HepG2 (cell line): ENCODE results near the gene PGRMC2. TPM values are rescaled to one million over a fixed set of nuclear protein-coding genes. Genes with fewer than 3 reads are reported as not detected.

ENCODE experiments used
- CREM ChIP-seq, 2 experiments: sonication (generic) in 1 of 2; formaldehyde crosslinking in 1 of 2; IDR thresholded peaks; 2 replicates each; pipeline versions ENCODE4 v1.4.0 to v1.6.1; 2016 to 2020; ENCODE audit warnings: antibody characterized with exemption in 1 of 2, mild to moderate bottlenecking in 1 of 2, missing genetic modification reagents in 1 of 2
- FOXK2 ChIP-seq: fragments of 450-650 bp; IDR thresholded peaks from 2 replicates; pipeline ENCODE4 v1.6.1; 2016
- ISL2 ChIP-seq: sonication (generic); formaldehyde crosslinking; IDR thresholded peaks from 2 replicates; pipeline ENCODE4 v1.5.0; 2020; ENCODE audit warnings: missing genetic modification reagents
- JARID2 ChIP-seq: sonication (generic); formaldehyde crosslinking; IDR thresholded peaks from 2 replicates; pipeline ENCODE4 v1.8.1; 2023; ENCODE audit warnings: missing genetic modification reagents, inconsistent platforms; ENCODE audit not compliant: insufficient replicate concordance
- MAZ ChIP-seq, 2 experiments: sonication (generic) in 1 of 2; formaldehyde crosslinking in 1 of 2; IDR thresholded peaks; 2 replicates each; pipeline versions ENCODE4 v1.5.0 to v1.6.1; 2012 to 2020; ENCODE audit warnings: low read depth in 2 of 2, mild to moderate bottlenecking in 2 of 2, borderline replicate concordance in 1 of 2, improper control_type of control experiment in 1 of 2, low read length in 1 of 2, missing genetic modification reagents in 1 of 2, moderate library complexity in 1 of 2
- NCOA2 ChIP-seq: sonication (generic); formaldehyde crosslinking; IDR thresholded peaks from 2 replicates; pipeline ENCODE4 v1.8.0; 2022; ENCODE audit warnings: inconsistent platforms
- PCBP1 ChIP-seq: fragments of 200-400 bp; formaldehyde crosslinking; IDR thresholded peaks from 2 replicates; pipeline ENCODE4 v1.6.1; 2017; ENCODE audit warnings: mild to moderate bottlenecking, low read depth, low read length, borderline replicate concordance
- ZBTB21 ChIP-seq: sonication (generic); formaldehyde crosslinking; IDR thresholded peaks from 2 replicates; pipeline ENCODE4 v1.4.0; 2020; ENCODE audit warnings: missing genetic modification reagents
- ZNF124 ChIP-seq: sonication (generic); formaldehyde crosslinking; IDR thresholded peaks from 2 replicates; pipeline ENCODE4 v1.4.0; 2020; ENCODE audit warnings: missing genetic modification reagents
- ZNF550 ChIP-seq: sonication (generic); formaldehyde crosslinking; IDR thresholded peaks from 2 replicates; pipeline ENCODE4 v1.4.0; 2020; ENCODE audit warnings: mild to moderate bottlenecking, missing genetic modification reagents, borderline replicate concordance
- polyA plus RNA-seq, 8 experiments: library from polyadenylated mRNA; depleted of rRNA in 3 of 8; stranded (reverse) in 7 of 8; unstranded in 1 of 8; fragments of >200 nt; fragmentation: Illumina TruSeq in 4 of 8; extraction: Trizol in 4 of 8; gene quantifications; 2 replicates each; pipeline versions ENCODE4 v1.2.1 to v1.2.3, GENCODE V29; 2011 to 2016; ENCODE audit warnings: low read depth in 4 of 8, missing spikeins in 1 of 8, mixed read lengths in 1 of 8; ENCODE audit not compliant: insufficient read depth in 1 of 8
- total RNA-seq, 5 experiments: library from RNA; depleted of rRNA; stranded (reverse); fragments of >200 nt; fragmentation: Illumina TruSeq; extraction: Trizol; gene quantifications; 2 replicates each; pipeline ENCODE4 v1.2.3, GENCODE V29; 2016; ENCODE audit warnings: low read depth in 1 of 5
- TF ChIP-seq, protein P1 (sequence below): sonication (generic); formaldehyde crosslinking; IDR thresholded peaks from 2 replicates; pipeline ENCODE4 v1.4.0; 2020; ENCODE audit warnings: missing genetic modification reagents, borderline replicate concordance
- TF ChIP-seq, protein P2 (sequence below): sonication (generic); formaldehyde crosslinking; IDR thresholded peaks from 2 replicates; pipeline ENCODE4 v1.8.1; 2022; ENCODE audit warnings: mild to moderate bottlenecking, missing genetic modification reagents
- TF ChIP-seq, protein P3 (sequence below): IDR thresholded peaks from 2 replicates; pipeline ENCODE4 v1.6.1; 2016; ENCODE audit warnings: missing biosample characterization, missing genetic modification reagents, low read depth
- TF ChIP-seq, protein P4 (sequence below): IDR thresholded peaks from 2 replicates; pipeline ENCODE4 v1.6.1; 2016
- TF ChIP-seq, protein P5 (sequence below): sonication (generic); formaldehyde crosslinking; conservative IDR thresholded peaks from 2 replicates; pipeline ENCODE4 v1.4.0; 2020; ENCODE audit warnings: missing genetic modification reagents
- TF ChIP-seq, protein P6 (sequence below): sonication (generic); formaldehyde crosslinking; IDR thresholded peaks from 2 replicates; pipeline ENCODE4 v1.5.1; 2020; ENCODE audit warnings: mild to moderate bottlenecking, missing genetic modification reagents, moderate library complexity

The PGRMC2 gene
- total and polyA plus RNA-seq, 2 of the 13 experiments (the other 11 are each of a cell fraction or from before 2014, with no cell fraction given): 16.0 to 19.8 TPM

DNA sequence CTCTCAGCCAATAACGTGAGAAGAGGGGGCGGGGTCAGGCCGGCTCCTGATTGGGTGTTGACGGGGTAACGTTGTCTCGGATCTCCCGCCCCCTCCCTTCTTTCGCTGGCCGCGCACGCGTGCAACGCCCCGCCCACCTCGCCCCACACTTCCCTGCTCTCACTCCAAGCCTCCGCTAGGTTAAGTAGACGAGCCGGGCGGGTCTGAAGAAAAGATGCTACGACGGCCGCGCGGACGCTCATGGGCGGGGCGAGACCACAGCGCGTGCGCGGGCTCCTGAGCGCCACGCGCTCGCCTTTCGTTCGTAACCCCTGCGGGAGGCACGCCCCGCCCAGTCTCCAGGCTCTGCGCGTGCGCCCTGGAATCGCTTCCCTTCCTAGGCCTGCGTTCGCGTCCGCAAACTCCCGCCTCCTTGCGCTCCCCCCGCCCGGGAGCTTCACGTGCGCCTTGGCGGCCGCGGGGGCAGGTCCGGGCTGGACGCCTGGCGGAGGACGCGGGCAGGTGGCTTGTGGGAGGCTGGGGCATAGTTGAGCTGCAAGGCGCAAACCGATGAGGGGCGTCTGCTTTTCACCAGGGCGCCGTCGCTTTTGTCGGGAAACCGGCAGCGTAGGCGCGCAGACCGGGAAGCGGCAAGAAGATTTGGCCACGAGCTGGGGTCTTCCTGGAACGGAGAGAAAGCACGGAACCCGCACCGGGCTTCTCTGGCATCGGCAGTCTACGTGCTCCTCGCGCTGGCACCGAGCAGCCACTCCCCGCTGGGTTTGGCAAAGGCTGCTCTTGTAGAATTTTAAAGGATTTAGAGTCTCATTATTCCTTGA lies 467 bp upstream of the PGRMC2 start (continued):
- TF ChIP-seq, protein P1, sequence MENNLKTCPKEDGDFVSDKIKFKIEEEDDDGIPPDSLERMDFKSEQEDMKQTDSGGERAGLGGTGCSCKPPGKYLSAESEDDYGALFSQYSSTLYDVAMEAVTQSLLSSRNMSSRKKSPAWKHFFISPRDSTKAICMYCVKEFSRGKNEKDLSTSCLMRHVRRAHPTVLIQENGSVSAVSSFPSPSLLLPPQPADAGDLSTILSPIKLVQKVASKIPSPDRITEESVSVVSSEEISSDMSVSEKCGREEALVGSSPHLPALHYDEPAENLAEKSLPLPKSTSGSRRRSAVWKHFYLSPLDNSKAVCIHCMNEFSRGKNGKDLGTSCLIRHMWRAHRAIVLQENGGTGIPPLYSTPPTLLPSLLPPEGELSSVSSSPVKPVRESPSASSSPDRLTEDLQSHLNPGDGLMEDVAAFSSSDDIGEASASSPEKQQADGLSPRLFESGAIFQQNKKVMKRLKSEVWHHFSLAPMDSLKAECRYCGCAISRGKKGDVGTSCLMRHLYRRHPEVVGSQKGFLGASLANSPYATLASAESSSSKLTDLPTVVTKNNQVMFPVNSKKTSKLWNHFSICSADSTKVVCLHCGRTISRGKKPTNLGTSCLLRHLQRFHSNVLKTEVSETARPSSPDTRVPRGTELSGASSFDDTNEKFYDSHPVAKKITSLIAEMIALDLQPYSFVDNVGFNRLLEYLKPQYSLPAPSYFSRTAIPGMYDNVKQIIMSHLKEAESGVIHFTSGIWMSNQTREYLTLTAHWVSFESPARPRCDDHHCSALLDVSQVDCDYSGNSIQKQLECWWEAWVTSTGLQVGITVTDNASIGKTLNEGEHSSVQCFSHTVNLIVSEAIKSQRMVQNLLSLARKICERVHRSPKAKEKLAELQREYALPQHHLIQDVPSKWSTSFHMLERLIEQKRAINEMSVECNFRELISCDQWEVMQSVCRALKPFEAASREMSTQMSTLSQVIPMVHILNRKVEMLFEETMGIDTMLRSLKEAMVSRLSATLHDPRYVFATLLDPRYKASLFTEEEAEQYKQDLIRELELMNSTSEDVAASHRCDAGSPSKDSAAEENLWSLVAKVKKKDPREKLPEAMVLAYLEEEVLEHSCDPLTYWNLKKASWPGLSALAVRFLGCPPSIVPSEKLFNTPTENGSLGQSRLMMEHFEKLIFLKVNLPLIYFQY (CRISPR knock-in tag): peak; percentile 68; the same call in 1 of the 2 replicates
- TF ChIP-seq ZBTB21 (CRISPR knock-in tag) (peak; percentile 56), CREM (IDR thresholded peaks at IDR 0.05) (0 out of 2 replicates have a peak, but pooled peaks have one; percentile 18), CREM (CRISPR knock-in tag; IDR thresholded peaks at IDR 0.05) (no peak), JARID2 (CRISPR knock-in tag) (peak; percentile 41), FOXK2 (no peak), PCBP1 (peak; percentile 65; the same call in 1 of the 2 replicates), ZNF550 (no peak), ISL2 (CRISPR knock-in tag) (peak; percentile 84), MAZ (IDR thresholded peaks at IDR 0.05; ENCODE audit: borderline replicate concordance, low read depth, low read length) (peak; percentile 96), MAZ (CRISPR knock-in tag; IDR thresholded peaks at IDR 0.05; ENCODE audit: low read depth) (peak; percentile 96), NCOA2 (CRISPR knock-in tag) (peak; percentile 70), ZNF124 (CRISPR knock-in tag) (peak; percentile 96)
- TF ChIP-seq, protein P2, sequence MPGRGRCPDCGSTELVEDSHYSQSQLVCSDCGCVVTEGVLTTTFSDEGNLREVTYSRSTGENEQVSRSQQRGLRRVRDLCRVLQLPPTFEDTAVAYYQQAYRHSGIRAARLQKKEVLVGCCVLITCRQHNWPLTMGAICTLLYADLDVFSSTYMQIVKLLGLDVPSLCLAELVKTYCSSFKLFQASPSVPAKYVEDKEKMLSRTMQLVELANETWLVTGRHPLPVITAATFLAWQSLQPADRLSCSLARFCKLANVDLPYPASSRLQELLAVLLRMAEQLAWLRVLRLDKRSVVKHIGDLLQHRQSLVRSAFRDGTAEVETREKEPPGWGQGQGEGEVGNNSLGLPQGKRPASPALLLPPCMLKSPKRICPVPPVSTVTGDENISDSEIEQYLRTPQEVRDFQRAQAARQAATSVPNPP (CRISPR knock-in tag): peak; percentile 100
- TF ChIP-seq, protein P3, sequence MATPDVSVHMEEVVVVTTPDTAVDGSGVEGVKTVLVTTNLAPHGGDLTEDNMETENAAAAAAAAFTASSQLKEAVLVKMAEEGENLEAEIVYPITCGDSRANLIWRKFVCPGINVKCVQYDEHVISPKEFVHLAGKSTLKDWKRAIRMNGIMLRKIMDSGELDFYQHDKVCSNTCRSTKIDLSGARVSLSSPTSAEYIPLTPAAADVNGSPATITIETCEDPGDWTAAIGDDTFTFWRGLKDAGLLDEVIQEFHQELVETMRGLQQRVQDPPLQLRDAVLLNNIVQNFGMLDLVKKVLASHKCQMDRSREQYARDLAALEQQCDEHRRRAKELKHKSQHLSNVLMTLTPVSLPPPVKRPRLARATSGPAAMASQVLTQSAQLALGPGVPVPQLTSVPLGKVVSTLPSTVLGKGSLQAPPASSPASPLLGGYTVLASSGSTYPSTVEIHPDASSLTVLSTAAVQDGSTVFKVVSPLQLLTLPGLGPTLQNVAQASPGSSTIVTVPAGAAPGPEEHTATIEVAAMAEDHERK: peak; percentile 68; the same call in 1 of the 2 replicates
- TF ChIP-seq, protein P4, sequence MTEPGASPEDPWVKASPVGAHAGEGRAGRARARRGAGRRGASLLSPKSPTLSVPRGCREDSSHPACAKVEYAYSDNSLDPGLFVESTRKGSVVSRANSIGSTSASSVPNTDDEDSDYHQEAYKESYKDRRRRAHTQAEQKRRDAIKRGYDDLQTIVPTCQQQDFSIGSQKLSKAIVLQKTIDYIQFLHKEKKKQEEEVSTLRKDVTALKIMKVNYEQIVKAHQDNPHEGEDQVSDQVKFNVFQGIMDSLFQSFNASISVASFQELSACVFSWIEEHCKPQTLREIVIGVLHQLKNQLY (CRISPR knock-in tag): peak; percentile 98
- TF ChIP-seq, protein P5, sequence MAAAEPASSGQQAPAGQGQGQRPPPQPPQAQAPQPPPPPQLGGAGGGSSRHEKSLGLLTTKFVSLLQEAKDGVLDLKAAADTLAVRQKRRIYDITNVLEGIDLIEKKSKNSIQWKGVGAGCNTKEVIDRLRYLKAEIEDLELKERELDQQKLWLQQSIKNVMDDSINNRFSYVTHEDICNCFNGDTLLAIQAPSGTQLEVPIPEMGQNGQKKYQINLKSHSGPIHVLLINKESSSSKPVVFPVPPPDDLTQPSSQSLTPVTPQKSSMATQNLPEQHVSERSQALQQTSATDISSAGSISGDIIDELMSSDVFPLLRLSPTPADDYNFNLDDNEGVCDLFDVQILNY (CRISPR knock-in tag): peak; percentile 93
- TF ChIP-seq, protein P6, sequence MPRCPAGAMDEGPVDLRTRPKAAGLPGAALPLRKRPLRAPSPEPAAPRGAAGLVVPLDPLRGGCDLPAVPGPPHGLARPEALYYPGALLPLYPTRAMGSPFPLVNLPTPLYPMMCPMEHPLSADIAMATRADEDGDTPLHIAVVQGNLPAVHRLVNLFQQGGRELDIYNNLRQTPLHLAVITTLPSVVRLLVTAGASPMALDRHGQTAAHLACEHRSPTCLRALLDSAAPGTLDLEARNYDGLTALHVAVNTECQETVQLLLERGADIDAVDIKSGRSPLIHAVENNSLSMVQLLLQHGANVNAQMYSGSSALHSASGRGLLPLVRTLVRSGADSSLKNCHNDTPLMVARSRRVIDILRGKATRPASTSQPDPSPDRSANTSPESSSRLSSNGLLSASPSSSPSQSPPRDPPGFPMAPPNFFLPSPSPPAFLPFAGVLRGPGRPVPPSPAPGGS (CRISPR knock-in tag): peak; percentile 98
